T-helper 1 cell treated with Interleukin-12 subunit alpha and Interleukin-12 subunit beta and Interleukin-4 antibody, amounts not matched to agents 30 μg/mL and 1 μg/mL, for 36 hours (primary cell): ENCODE results near the gene LCNL1.

Experiments
- H3K27ac Mint-ChIP-seq: one replicate; pipeline ENCODE4 v1.8.0; 2021; ENCODE audit warnings: mild to moderate bottlenecking, mixed read lengths
- H3K27me3 Mint-ChIP-seq: one replicate; pipeline ENCODE4 v1.8.0; 2021; ENCODE audit warnings: low read depth, mixed read lengths
- H3K36me3 Mint-ChIP-seq: one replicate; pipeline ENCODE4 v1.8.0; 2021; ENCODE audit warnings: low read depth, mixed read lengths
- H3K4me1 Mint-ChIP-seq: one replicate; pipeline ENCODE4 v1.8.0; 2021; ENCODE audit warnings: low read depth, mixed read lengths
- H3K4me3 Mint-ChIP-seq: one replicate; pipeline ENCODE4 v1.8.0; 2021; ENCODE audit warnings: mild to moderate bottlenecking, moderate library complexity, mixed read lengths
- H3K9me3 Mint-ChIP-seq: one replicate; pipeline ENCODE4 v1.8.0; 2021; ENCODE audit warnings: mixed read lengths

Gene LCNL1

GRCh38 chr9:137019891-137020683 is 37.3 kb downstream of the LCNL1 start:
- peaks cover 3% of the 10 kb centered on the region for H3K4me1 Mint-ChIP-seq
- H3K4me3 Mint-ChIP-seq: no peak overlapping the region
- no peaks in the 10 kb centered on the region for H3K27me3 Mint-ChIP-seq
- peaks cover 3% of the 10 kb centered on the region for H3K36me3 Mint-ChIP-seq
- H3K27ac Mint-ChIP-seq: no peak overlapping the region
- H3K9me3 Mint-ChIP-seq: no peaks in the 10 kb centered on the region

DNA sequence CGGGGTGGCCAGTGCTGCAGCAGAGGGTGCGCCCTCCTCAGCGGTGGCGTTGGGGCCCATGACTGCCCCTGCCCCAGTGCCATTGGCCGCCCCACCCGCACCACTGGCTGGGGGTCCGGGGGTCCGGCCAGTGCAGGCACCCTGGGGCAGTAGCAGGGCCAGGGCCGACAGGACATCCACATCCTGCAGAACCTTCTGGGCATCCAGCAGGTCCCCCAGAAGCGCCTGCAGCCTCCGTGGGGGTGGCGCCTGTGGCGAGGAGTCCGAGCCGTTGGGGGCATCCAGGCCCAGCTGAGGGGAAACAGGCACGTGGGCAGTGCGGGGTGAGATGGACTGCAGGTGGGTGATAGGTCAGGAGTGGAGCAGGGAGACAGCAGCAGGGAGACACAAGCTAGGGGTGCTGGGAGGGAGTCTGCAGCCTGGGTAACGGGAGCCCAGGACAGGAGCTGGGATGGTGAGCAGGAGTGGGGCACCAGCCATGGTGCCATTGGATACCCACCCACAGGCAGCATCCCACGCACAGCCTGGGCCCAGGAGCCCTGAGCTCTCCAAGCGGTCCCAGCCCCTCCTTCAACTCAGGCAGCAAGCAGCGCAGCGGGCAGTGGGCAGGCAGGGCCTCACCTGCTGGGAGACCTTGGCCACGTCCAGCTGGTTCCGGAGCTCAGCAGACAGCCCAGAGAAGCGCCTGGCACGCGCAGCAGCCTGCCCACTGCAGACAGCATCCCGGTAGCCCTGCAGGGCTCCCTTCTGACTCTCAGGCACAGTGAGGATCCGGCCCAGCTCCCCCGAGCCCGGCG is 38.2 kb downstream of the LCNL1 start:
- Mint-ChIP-seq H3K9me3 (no peaks in the 10 kb centered on the region), H3K27ac (no peak overlapping the region), H3K27me3 (no peaks in the 10 kb centered on the region), H3K4me1 (peaks cover 3% of the 10 kb centered on the region), H3K4me3 (no peak overlapping the region), H3K36me3 (peaks cover 3% of the 10 kb centered on the region)

DNA sequence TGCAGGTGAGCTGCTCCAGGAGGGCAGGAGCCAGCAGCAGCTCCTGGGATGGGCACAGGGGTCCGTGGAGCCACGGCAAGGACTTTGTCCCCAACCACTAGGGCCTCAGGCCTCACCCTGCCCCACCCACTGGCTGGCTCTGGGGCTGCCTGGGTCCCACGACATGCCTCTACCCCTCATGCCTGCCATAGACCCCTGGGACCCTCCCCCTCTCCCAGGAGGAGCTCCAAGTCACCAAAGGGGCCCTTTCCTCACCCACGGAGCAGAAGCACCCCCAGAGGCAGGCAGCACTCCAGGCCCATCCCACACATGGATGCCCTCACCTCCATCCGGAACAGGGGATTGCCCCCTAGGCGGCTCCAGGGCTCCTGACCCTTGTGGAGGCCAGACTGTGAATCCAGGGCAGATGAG is 38.8 kb downstream of the LCNL1 start:
- Mint-ChIP-seq H3K27me3 (no peaks in the 10 kb centered on the region), H3K4me1 (peaks cover 3% of the 10 kb centered on the region), H3K27ac (no peak overlapping the region), H3K9me3 (no peaks in the 10 kb centered on the region), H3K36me3 (peaks cover 3% of the 10 kb centered on the region), H3K4me3 (no peak overlapping the region)

DNA sequence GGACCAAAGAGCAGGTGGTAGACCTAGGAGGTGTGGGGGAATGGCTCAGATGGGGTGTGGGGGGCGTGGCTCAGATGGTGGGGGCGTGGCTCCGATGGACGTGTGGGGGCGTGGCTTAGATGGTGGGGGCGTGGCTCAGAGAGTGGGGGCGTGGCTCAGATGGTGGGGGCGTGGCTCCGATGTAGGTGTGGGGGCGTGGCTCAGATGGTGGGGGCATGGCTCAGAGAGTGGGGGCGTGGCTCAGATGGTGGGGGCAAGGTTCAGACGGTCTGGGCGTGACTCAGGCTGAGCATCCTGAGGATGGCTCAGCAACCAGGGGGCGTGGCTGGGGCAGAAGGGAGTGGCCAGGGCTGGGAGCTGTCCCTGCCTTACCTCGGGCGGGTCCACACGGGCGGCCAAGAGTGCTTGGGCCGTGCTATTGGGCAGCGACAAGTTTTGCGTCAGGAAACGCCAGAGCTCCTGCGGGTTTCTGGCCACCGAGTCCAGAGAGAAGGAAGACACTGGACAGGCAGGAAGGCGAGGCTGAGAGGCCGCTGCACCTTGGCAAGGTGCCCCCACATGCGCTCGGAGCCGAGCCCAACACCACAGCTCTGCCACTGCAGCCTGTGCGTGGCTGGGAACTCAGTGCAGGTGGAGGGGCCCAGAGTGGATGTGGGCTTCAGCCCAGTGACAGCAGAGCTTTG is 39.3 kb downstream of the LCNL1 start:
- peaks cover 3% of the 10 kb centered on the region for H3K4me1 Mint-ChIP-seq
- no peaks in the 10 kb centered on the region for H3K9me3 Mint-ChIP-seq
- no peak overlapping the region for H3K27ac Mint-ChIP-seq
- H3K36me3 Mint-ChIP-seq: no peaks in the 10 kb centered on the region
- H3K4me3 Mint-ChIP-seq: no peak overlapping the region
- peaks cover 1% of the 10 kb centered on the region for H3K27me3 Mint-ChIP-seq

DNA sequence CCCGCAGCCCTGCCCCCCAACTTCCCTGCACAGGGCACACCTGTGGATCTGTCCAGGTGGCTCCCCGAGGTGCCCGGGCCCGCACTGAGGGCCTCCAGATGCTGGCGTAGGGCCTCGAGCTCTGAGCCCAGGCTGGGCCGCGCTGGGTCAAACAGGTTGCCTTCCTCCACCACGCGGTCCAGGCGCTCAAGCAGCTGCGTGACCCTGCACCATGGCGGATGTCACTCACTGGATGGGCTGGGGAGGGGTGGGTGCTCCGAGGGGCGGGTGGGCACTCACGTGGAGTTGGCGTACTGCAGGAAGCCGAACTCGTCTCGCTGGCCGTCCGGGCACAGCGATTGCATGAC is 39.8 kb downstream of the LCNL1 start:
- H3K4me3 Mint-ChIP-seq: no peak overlapping the region
- H3K9me3 Mint-ChIP-seq: no peaks in the 10 kb centered on the region
- H3K36me3 Mint-ChIP-seq: no peaks in the 10 kb centered on the region
- no peak overlapping the region for H3K27ac Mint-ChIP-seq
- H3K4me1 Mint-ChIP-seq: peaks cover 5% of the 10 kb centered on the region
- H3K27me3 Mint-ChIP-seq: peaks cover 4% of the 10 kb centered on the region

- peaks cover 4% of the 10 kb centered on the region for H3K27me3 Mint-ChIP-seq
- no peaks in the 10 kb centered on the region for H3K9me3 Mint-ChIP-seq
- H3K36me3 Mint-ChIP-seq: no peaks in the 10 kb centered on the region
- H3K4me3 Mint-ChIP-seq: no peak overlapping the region
- H3K4me1 Mint-ChIP-seq: peaks cover 5% of the 10 kb centered on the region
- H3K27ac Mint-ChIP-seq: no peak overlapping the region
Observed at GRCh38 chr9:137023157-137023556, 40.4 kb downstream of the LCNL1 start.

GRCh38 chr9:137023583-137023991 is 40.8 kb downstream of the LCNL1 start:
- Mint-ChIP-seq H3K4me1 (peaks cover 5% of the 10 kb centered on the region), H3K27ac (no peak overlapping the region), H3K27me3 (peaks cover 4% of the 10 kb centered on the region), H3K36me3 (no peaks in the 10 kb centered on the region), H3K9me3 (no peaks in the 10 kb centered on the region), H3K4me3 (no peak overlapping the region)

DNA sequence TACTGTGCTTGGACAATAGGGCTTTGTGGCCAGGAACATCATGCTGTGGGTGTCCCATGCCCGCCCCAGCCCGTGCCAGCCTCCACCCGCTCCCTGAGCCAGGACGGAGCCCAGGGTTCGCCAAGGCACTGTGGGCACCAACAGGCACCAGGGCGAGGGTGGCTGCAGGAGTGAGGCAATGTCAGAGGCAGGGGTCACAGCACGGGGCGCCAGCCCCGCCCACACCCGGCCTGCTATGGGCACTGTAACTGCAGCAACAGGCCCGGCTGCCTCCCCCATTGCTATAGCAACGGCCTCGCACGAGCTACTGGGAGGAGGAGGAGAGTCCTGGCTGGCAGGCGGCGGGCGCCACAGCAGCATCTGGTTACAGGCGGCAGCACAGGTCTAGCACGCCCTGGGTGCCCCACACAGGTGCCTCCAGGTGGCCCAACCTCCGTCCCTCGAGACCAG is 42.7 kb downstream of the LCNL1 start:
- peaks cover 11% of the 10 kb centered on the region for H3K4me1 Mint-ChIP-seq
- H3K9me3 Mint-ChIP-seq: no peaks in the 10 kb centered on the region
- no peak overlapping the region for H3K27ac Mint-ChIP-seq
- no peaks in the 10 kb centered on the region for H3K36me3 Mint-ChIP-seq
- no peak overlapping the region for H3K4me3 Mint-ChIP-seq
- H3K27me3 Mint-ChIP-seq: peaks cover 4% of the 10 kb centered on the region

DNA sequence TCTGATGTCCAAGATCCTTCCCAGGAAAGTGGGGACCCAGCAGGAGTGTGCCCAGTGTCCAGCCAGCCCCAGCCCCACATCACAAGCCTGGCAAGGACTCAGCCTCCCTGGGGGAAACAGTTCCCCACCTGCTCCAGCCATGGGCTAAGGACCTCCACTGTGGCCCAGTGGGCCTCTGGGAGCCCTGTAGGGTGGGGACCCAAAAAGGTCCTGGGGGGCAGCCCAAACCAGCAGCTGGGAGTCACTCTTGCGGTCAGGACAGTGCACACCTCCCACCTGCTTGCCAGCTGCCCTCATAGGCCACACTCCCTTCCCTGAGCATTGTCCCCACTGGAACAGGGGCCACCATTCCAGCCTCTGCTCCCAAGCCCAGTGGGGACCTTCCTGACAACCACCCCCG is 43.6 kb downstream of the LCNL1 start:
- Mint-ChIP-seq H3K27me3 (peaks cover 4% of the 10 kb centered on the region), H3K4me1 (peaks cover 15% of the 10 kb centered on the region), H3K9me3 (no peaks in the 10 kb centered on the region), H3K4me3 (no peak overlapping the region), H3K27ac (no peak overlapping the region), H3K36me3 (no peaks in the 10 kb centered on the region)

- no peak overlapping the region for H3K27ac Mint-ChIP-seq
- H3K36me3 Mint-ChIP-seq: no peaks in the 10 kb centered on the region
- no peaks in the 10 kb centered on the region for H3K9me3 Mint-ChIP-seq
- H3K27me3 Mint-ChIP-seq: peaks cover 4% of the 10 kb centered on the region
- H3K4me3 Mint-ChIP-seq: peak overlapping the region; percentile 82
- H3K4me1 Mint-ChIP-seq: peaks cover 16% of the 10 kb centered on the region
Observed at GRCh38 chr9:137026828-137027227, 44.0 kb downstream of the LCNL1 start.

DNA sequence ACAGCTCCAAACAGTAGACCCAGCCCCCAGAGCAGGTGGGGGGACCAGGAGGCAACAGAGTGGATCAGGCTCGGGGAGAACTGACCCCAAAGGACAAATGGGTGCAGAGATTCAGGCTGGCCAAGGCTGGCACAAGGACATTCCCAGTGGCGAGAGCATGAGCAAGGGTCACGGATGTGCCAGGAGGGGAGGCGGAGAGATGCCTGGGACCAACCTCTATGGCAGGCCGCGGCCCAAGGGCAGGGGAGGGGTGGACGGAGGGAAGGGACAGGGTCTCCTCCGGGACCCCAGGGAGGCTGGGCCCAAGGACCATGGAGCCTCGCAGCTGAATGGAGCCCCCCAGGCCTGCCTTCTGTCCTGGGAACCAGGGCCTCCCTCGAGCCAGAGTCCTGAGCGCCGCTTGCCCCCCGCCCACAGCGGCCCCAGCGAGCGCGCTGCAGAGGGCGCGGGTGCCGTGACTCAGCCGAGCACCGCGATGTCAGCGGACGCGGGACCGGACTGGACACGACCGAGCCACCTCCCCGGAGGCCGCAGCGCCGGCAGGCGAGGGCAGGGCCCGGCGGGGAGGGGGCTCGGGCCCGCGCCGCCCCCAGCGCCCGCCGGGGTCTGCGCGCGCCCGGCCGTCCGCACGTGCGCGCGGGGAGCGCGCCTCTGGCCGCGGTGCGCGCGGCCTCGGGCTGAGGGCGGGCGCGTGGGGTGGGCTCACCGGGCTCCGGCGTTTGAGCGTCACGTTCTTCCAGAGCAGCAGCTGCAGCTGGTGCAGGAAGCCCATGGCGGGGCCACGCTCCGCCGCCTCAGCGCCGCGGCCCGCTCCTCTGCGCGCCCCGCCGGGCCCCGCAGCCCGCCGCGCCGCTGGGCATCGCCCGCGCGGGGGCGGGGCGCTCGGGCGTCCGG is 44.8 kb downstream of the LCNL1 start, which contains the start of gene ABCA2:
Gene ABCA2, minus strand, starts transcription at position 869 of the 894 bp plus-strand sequence. Its CDS starts 97 bp downstream, at position 772.
- peaks cover 19% of the 10 kb centered on the region for H3K4me1 Mint-ChIP-seq
- no peaks in the 10 kb centered on the region for H3K36me3 Mint-ChIP-seq
- H3K9me3 Mint-ChIP-seq: no peaks in the 10 kb centered on the region
- H3K4me3 Mint-ChIP-seq: peak within 1 kb of the TSS; percentile 82
- peak within 1 kb of the TSS; percentile 73 for H3K27ac Mint-ChIP-seq
- H3K27me3 Mint-ChIP-seq: peaks cover 4% of the 10 kb centered on the region

- Mint-ChIP-seq H3K9me3 (no peaks in the 10 kb centered on the region), H3K36me3 (no peaks in the 10 kb centered on the region), H3K27ac (peak overlapping the region; percentile 73), H3K27me3 (peaks cover 4% of the 10 kb centered on the region), H3K4me1 (peaks cover 23% of the 10 kb centered on the region), H3K4me3 (peak overlapping the region; percentile 74)
Observed at GRCh38 chr9:137028263-137029057, 45.7 kb downstream of the LCNL1 start.
